ENCODE results near the gene CFAP97D1. TPM values are rescaled to one million over a fixed set of nuclear protein-coding genes. Genes with fewer than 3 reads are reported as not detected.

CFAP97D1 gene
- total RNA-seq, 1 donor from 2014 or later, result not detected

- no peak for TF ChIP-seq CTCF (conservative IDR thresholded peaks at IDR 0.05; ENCODE audit: low read depth, low read length)
- no peak overlapping the region for H3K4me3 ChIP-seq (ENCODE audit: low read depth, low read length)
- DNase-seq (ENCODE audit: low read depth), result no peak
Measured at GRCh38 chr17:43822570-43823190, 42.4 kb downstream of the CFAP97D1 start.

GRCh38 chr17:43823350-43824084 is 43.3 kb downstream of the CFAP97D1 start:
- no peak for TF ChIP-seq CTCF (conservative IDR thresholded peaks at IDR 0.05; ENCODE audit: low read depth, low read length)
- no peak for DNase-seq (ENCODE audit: low read depth)
- no peak overlapping the region for H3K4me3 ChIP-seq (ENCODE audit: low read depth, low read length)

- no peak overlapping the region for H3K4me3 ChIP-seq (ENCODE audit: low read depth, low read length)
- TF ChIP-seq CTCF (conservative IDR thresholded peaks at IDR 0.05; ENCODE audit: low read depth, low read length), result no peak
- no peak for DNase-seq (ENCODE audit: low read depth)
Measured at GRCh38 chr17:43825567-43825966, 45.3 kb downstream of the CFAP97D1 start.

- no peak for TF ChIP-seq CTCF (conservative IDR thresholded peaks at IDR 0.05; ENCODE audit: low read depth, low read length)
- no peak overlapping the region for H3K4me3 ChIP-seq (ENCODE audit: low read depth, low read length)
- no peak for DNase-seq (ENCODE audit: low read depth)
Measured at GRCh38 chr17:43826206-43826605, 46.0 kb downstream of the CFAP97D1 start.

GRCh38 chr17:43827596-43827995 is 47.4 kb downstream of the CFAP97D1 start:
- no peak for DNase-seq (ENCODE audit: low read depth)
- TF ChIP-seq CTCF (conservative IDR thresholded peaks at IDR 0.05; ENCODE audit: low read depth, low read length), result no peak
- no peak overlapping the region for H3K4me3 ChIP-seq (ENCODE audit: low read depth, low read length)

- no peak for TF ChIP-seq CTCF (conservative IDR thresholded peaks at IDR 0.05; ENCODE audit: low read depth, low read length)
- no peak overlapping the region for H3K4me3 ChIP-seq (ENCODE audit: low read depth, low read length)
Measured at GRCh38 chr17:43829738-43830137, 49.5 kb downstream of the CFAP97D1 start.

More at GRCh38 chr17:43829738-43830137, 49.5 kb downstream of the CFAP97D1 start:
- DNase-seq (ENCODE audit: low read depth), result no peak
